ENCODE data around the gene SCRN1.
A peak's percentile ranks its signal among the peaks of the same experiment; 100 is the strongest.

Gene SCRN1, protein sequence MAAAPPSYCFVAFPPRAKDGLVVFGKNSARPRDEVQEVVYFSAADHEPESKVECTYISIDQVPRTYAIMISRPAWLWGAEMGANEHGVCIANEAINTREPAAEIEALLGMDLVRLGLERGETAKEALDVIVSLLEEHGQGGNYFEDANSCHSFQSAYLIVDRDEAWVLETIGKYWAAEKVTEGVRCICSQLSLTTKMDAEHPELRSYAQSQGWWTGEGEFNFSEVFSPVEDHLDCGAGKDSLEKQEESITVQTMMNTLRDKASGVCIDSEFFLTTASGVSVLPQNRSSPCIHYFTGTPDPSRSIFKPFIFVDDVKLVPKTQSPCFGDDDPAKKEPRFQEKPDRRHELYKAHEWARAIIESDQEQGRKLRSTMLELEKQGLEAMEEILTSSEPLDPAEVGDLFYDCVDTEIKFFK

DNA sequence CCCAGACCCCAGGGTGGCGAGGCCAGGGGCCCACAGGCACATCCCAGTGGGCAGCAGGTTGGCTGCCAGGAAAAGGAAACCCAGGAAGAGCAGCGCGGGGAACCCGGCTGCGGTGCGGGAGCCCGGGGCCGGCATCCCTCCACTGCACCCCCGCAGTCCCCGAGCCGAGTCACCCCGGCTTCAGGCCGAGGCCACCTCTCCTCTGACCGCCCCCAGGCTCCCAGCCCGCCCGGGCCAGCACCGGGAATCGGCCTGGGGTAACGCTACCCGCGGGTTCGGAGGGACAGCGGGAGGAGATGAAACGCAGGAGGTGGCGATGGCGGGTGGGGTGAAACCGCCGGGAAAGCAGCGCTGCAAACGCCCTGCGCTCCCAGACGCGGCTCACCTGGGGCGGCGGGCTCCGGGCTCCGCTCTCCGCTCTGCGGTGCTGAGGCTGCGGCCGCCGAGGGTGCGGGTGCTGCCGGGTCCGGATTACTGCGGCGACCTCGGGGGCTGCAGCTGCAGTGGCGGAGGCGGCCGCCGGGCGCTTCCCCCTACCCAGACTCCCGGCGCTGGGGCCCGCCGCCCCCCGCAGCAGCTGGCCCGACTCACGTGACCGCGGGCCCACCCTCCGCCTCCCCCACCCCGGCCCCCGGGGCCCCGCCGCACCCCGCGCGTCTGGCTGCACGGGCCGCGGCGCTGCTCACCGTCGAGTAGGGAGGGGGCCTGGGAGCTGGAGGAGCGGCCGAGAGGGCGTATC lies at the start of gene SCRN1:
Gene SCRN1, minus strand, starts transcription at position 545 of the 739 bp plus-strand sequence. CDS start 20,734 bp downstream, outside the sequence.
- peak; percentile 68 for DNase-seq

DNA sequence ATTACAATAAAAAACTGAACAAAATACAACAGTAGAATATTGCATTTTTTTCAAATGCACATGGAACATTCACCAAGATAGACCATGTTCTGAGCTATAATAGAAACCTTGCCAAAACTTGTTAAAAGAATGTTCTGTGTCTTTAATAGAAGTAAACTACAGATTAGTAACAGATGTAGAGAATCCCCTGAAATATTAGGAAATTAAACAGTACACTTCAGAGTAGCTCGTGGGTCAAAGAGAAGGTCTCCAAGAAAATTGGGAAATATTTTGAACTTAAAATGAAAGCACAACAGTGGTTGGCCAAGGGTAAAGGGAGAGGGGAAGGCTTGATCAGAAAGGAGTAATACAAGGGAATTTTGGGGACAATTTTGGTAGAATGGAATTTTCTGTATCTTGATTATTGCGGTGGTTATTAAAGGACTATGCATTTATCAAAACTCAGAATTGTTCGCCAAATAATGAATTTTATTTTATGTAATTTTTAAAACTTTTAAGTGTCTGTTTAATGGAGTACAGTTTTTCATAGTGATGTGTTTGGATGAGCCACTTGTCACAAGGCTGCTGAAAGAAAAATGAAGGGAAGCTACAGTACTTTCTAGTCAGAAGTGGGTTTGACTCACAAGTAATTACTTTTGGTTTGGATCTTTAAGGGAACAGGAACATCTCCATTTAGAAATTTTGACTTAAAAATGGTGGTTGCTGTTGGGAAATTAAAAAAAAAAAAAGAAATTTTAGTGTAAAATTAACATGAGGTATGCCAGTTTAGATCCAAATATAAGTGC lies 48.8 kb upstream of the SCRN1 start:
- no peak for DNase-seq

DNA sequence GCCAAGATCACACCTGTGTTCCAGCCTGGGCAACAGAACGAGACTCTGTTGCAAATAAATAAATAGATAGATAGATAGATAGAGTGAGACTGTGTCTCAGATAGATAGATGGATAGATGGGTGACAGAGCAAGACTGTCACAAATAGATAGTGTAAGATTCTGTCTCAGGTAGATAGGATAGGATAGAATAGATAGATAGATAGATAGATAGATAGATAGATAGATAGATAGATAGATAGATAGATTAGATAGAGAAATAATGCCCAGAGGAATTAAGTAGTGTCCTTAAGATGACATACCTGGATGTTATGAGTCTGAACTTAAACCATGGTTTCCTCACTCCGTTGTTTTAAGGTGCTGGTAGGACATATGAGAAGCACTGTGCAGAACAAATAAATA lies 46.6 kb upstream of the SCRN1 start:
- DNase-seq, result no peak

DNA sequence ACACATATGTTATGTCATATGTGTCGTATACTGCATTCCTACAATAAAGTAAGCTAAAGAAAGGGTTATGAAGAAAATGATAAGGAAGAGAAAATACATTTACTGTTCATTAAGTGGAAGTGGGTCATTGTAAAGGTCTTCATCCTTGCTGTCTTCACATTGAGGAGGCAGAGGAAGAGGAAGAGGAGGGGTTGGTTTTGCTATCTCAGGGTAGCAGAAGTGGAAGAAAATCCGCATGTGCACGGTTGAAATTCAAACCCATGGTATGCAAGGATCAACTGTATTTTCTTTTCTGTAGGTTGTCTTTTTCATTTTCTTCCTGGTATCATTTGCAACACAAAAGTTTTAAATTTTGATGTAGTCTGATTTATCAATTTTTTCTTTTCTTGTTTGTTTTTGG lies 44.9 kb upstream of the SCRN1 start:
- no peak for DNase-seq

DNA sequence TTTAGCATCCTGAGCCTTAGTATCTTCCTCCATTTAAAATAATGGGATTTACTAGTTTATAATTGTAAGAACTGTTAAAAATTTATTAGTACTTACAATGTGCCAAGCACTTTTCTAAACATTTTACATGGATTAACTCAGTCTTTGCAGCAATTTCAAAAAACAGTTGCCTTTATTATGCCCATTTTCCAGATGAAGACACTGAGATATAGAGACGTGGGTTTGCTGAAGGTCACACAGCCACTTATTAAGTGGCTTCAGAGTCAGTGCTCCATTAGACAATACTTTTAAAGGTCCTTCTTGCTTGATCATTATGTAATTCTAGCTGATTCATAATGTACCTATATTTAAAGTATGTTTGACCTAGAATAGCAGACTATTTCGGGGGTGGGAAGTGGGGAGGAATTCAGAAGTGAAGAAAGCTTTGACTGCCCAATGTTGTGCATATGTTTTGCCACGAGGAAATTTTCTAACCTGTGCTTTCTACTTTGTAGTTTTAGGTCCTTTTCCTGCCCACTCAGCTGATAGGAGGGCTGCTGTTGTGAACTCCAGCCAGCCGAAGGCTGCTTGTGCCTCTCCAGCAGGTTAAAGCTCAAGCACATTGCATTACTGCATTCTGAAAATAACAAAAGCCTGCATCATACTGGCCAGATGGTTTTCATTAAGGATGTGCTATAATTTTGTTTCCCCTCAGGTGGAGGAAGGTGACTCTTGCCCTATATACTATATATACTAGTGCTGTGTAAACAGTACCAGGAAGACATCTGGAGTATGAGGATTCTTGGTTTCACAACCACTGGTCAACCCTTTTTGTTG lies 42.9 kb upstream of the SCRN1 start:
- peak; percentile 68 for DNase-seq

DNA sequence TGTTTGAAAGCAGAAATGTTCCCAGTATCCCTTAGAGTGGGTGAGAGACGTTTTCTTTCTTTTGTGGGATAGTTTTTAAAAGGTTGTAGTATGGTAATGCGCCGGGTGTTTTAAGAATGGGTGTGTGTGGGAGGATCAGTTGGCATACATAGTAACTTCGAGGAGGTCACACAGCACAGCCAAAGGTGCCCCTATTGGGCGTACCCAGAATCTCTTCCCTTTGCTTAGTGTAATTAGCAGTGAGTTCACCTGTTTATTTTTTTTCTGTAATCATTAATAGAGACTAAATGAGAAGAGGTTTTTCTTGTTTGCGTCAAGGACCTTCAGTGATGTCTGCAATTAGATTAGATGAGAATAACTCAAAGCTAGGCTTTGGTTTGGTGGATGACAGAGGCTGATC lies 40.1 kb upstream of the SCRN1 start:
- DNase-seq, result no peak

DNA sequence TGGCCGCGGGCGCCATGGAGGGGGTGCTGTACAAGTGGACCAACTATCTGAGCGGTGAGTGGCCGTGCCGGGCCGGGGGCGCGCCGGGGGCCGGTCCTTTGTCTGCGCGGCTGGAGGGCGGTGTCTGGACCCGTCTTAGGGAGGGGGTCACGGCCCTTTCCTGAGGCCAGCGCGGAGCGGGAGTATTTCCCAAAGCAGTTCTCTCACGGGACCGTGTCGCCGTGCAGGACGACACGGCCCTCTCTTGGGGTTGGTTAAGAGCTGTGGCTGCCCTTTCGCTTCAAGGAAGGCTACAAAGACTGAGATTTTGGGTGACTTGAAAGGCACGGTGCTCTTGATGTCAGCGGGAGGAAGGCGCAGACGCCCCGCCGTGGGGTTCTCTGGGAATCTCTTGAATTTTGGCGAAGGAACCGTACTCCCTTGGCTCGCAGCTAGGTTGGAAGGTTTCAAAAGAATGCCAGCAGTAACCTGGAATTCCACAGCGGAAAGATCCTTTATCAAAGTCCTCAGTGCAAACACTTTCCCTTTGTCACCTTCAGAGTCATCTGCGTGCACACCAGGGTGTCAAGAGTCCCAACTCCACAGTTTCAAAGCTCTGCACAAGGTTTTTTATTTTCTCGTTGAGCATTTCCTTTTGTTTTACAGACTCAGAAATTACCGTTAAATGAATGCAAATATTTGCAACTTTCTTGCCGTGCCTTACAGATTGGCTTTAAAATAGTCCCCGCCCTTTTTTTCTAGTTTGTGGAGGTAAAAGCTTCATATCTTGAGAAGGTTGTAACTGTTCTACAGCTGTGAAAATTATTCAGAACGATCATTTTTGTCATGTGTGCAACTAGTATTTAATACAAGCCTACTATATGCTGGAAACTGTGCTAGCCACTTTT lies 39.4 kb upstream of the SCRN1 start:
- DNase-seq, result peak; percentile 41

DNA sequence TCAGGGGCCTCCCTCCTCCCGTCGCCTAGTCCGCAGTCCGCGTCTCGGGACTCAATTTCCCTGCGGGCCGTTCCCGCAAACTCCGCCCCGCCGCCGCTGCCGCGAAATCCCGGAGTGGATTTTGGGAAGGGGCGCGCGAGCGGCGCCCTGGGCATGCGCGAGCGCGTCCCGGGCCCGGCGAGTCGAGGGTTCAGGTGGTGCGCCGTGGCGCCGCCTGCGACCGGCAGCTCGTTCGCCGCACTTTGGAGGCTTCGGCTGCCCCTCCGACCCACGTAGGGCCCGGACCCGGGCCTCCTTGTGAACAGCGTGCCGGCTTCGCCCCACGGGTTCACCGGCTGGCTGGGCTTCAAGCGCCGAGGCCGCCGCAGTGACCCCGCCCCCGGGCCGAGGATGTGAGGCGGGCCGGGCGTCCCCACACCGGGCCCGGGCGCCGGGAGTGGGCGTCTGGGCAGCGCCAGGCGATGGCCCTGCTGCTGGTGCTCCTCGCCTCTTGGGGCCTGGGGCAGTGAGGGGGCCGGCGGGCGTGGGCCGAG lies 38.7 kb upstream of the SCRN1 start, which contains the start of gene PLEKHA8:
Gene PLEKHA8, plus strand, starts transcription at position 197 of the 533 bp plus-strand sequence. CDS start 351 bp downstream, outside the sequence.
- peak; percentile 87 for DNase-seq

DNA sequence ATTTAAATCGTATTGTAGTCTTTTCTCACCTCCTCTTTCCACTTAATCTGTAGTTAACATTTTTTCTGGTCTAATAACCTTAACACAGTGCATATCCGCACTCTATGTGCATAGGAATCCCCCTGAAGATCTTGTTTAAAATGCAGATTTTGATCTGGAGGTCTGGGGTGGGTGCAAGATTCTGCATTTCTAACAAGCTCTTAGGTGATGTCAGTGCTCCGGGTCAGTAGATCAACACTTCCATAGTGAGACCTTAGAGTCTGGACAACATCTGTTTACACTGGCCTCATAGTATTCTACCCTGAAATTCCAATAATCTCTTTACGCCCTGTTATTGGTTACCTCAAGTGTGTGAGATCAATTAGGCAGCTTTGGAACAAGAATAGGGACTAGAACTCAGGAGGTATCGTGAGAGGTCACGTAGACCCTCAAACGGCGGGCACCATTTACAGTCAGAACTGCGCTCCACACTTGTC lies 38.2 kb upstream of the SCRN1 start:
- DNase-seq, result no peak

DNA sequence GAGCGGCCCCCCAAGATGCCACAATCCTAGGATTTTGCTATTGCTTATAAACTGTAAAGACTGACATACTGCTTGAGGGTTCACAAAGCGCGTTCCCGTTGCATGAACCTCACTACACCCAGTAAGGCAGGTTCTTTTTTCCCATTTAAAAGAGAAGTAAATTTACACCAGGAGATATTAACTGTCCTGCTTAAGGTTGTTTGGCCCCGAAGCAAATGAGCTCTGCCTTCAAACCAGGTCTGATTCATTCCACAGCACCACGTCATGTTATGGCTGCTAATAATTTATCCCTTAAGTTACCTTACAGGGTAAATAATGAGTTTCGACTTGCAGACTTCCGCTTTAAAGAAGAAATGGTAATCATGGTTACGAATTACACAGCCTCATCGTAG lies 37.5 kb upstream of the SCRN1 start:
- peak; percentile 53 for DNase-seq

DNA sequence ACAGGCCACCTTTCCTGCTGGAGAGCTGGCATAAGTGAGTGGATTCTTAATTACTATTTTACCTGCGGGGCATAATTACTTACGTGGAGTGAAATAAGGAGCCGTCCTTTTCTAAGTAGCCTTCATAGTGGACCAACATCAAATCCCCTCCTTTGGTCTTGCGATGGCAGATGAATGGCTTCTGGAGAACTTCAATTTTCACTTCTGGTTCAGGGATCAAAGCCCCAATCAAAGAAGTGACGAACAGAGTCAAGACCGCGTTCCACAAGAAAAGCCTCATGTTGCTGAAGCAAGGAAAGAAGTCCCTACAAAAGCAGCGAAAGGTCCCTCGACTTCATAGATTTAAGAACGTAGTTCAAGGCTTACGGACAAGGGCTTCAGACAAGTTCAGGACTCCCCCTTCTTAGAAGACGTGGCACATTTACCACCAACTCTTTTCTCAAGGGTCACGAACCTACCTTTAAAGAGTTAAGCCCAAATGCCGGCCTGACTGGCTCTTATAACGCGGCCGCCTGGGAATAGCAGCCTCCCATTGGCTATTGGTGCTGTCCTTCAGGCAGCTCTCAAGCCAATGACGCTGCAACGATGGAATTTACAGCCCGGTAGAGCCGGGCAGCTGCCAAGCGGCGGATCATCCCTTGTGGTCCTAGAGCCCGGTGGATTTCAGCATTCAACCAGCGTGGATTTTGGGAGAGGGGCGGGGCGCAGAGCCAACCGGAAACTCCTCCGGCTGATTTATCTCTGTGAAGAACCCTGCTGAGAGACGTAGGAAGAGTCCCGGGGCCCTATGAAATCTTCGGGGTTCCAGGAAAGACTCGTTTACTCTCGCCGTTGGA lies 36.8 kb upstream of the SCRN1 start, which contains the start of gene FKBP14:
Gene FKBP14, minus strand, starts transcription at position 474 of the 836 bp plus-strand sequence. Its CDS starts 194 bp downstream, at position 280.
- DNase-seq, result peak; percentile 100

DNA sequence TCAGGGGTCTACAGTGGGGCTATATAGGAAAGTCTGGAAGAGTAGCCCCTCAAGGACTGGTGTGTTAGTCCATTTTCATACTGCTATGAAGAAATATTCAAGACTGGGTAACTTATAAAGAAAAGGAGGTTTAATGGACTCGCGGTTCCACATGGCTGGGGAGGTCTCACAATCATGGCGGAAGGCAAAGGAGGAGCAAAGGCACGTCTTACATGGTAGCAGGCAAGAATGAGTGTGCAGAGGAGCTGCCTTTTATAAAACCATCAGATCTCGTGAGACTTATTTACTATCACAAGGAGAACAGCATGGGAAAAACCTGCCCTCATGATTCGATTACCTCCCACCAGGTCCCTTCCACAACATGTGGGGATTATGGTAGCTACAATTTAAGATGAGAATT lies 33.9 kb upstream of the SCRN1 start:
- DNase-seq, result no peak

DNA sequence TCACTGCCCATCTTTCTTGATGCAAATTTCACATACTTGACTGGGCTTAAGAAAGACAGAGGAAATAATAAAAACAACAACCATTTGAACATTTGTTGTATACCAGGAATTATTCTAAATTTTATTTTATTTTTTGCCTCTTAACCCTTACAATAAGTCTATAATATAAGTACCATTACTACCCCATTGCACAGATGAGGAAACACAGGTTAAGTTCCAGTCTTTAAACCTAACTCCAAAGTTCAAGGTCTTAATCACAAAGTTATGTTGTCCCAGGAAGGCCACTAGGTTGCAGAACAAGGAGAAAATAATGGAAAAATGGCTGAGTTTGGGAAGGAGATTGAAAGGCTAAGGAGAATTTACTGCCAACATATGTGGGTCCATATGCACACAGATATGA lies 33.4 kb upstream of the SCRN1 start:
- DNase-seq, result no peak

DNA sequence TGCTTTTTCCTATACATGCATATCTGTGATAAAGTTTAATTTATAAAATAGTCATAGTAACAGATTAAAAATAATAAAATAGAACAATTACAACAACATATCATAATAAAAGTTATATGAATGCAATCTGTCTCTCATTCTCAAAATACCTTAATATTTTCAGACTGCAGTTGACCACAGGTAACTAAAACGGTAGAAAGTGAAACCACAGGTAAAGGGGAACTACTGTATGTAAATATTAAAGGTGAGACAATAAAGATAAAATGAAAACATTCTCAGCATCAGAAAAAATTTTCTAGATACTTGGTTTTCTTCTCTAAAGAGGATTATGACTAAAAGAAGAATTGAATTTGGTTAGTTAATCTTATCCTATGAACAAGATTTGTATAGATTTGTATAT lies 30.9 kb upstream of the SCRN1 start:
- DNase-seq, result no peak

DNA sequence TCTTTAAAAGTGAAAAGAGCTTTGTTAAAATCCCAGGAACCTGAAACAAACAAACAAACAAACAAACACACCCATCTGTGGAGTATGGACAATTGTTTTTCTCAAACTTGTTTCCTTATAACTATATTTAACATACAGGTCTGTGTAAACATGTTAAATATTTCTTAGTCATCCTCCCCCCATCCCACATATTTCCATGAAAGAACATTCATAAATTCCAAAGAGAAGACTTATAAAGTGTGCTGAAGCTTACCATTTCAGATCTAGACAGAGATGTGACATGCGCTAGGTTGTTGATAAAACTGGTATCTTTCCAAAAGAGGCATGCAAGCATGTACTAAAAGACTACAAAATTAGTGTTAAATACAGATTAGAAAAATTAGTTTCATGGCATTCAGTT lies 30.4 kb upstream of the SCRN1 start:
- peak; percentile 23 for DNase-seq

DNA sequence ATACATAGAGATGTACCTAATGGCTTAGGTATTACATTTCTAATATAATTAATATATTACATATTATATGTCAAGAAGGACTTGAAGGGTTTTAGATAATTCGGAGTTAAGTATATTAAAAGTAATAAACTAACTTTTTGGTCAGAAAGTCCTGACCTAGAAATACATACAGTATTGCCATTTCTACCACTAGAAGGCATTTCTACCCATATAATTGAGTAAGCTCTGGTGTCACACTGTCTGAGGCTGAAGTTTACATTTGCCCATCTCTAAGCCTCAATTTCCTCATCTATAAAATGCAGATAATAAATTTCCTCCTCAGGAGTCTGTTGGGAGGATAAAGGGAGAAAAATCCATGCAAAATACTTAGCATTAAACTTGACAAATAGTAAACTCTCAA lies 29.8 kb upstream of the SCRN1 start:
- no peak for DNase-seq

DNA sequence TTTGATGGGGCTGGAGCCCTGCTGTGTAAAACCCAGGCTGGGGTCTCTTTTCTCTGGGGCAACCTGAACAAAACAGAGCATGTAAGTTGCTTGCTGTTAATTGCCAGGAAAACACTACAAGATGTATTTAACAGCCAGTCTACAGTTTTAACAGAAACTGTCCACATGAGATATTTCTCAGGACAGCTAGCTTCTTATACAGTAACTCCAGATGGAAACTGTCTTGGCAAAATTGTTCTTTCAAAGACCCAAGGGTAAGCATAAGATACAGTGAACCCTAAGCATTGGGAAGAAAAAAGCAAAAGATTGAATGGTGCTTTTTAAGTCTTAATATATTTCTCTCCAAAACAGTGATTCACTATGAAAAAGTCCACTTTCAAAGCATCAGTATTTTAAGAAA lies 28.9 kb upstream of the SCRN1 start:
- DNase-seq, result no peak

DNA sequence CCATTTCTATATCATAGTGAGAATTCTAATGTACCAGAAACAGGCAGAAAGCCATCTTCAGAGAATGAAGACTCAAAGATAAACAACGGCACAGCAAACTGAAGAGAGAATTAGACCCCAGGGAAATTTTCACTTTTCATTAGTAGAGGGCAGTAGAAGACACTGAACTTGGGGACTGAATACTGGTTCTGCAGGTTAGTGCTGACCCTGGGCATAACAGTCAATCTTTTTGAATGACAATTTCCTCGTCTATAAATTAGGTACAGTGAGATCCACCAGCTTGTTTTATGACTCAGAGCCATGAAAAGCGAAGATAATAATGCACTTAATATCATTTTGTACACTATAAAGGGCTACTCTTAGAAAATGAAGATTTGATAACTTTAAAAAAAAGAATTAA lies 23.2 kb upstream of the SCRN1 start:
- DNase-seq, result no peak

DNA sequence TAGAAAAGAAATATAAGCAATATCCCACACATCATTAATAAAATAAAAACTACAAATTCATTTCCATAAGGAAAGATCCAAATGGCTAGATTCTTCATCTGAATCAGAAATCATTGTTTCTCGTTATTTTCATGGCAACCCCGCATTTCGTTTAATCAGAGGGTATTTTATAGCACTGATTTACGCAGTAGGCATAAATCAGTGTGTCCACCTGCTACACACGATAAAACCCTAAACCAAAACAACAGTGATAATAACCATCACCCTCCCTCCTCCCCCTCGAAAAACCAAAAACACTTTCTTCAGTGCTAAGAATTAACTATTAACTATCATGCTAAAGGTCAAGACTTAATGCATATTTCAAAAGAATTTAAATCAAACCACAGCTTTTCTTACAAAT lies 20.4 kb upstream of the SCRN1 start:
- DNase-seq, result no peak

DNA sequence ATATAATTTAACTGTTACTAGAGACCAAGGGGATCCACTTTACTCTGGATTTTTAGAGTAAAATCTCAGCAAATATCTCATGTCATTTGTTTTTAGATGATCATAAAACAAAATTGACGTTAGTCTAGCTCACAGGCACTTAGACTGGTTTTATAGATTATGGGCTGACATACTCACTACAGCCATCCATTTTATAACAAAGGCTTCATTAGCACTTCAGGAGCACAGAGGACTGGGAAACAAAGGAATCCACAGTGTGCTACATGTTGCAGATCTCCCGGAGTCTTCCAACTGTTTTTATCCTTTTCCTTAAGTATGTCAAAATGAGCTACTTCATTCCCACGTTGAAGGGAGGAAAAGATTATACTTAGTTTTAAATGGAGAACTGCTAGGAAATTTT lies 15.9 kb upstream of the SCRN1 start:
- no peak for DNase-seq

All from fibroblast of skin of right biceps (primary cell).